Sigmoid colon (tissue), 7 donors: Measurements from ENCODE around the gene RHCG. TPM values are rescaled to one million over a fixed set of nuclear protein-coding genes. Genes with fewer than 3 reads are reported as not detected.

Source experiments
- DNase-seq: peaks from one replicate; pipeline ENCODE4 v3.0.0-alpha.2; 2019
- H3K27ac ChIP-seq, 4 donors: fragments of 200-600 bp; sonication (generic); one replicate each; pipeline ENCODE4 v1.5.1; 2016 to 2019; ENCODE audit warnings: mild to moderate bottlenecking in 1 of 4
- H3K27me3 ChIP-seq, 3 donors: fragments of 200-600 bp; sonication (generic); one replicate each; pipeline ENCODE4 v1.5.1; 2019; ENCODE audit warnings: mild to moderate bottlenecking in 1 of 3
- H3K36me3 ChIP-seq, 4 donors: fragments of 200-600 bp; sonication (generic); one replicate each; pipeline ENCODE4 v1.5.1; 2016 to 2019
- H3K4me1 ChIP-seq, 4 donors: fragments of 200-600 bp; sonication (generic); one replicate each; pipeline ENCODE4 v1.5.1; 2017 to 2019
- H3K4me3 ChIP-seq, 4 donors: fragments of 200-600 bp; sonication (generic); one replicate each; pipeline ENCODE4 v1.5.1; 2017 to 2019; ENCODE audit warnings: mild to moderate bottlenecking in 2 of 4, moderate library complexity in 1 of 4
- H3K9me3 ChIP-seq, 4 donors: fragments of 200-600 bp in 3 of 4; sonication (generic) in 3 of 4; one replicate each; pipeline versions ENCODE4 v1.5.1 to v1.6.1; 2013 to 2019
- EP300 ChIP-seq, 4 donors: sonication (generic); formaldehyde crosslinking; IDR thresholded peaks; one replicate each; pipeline ENCODE4 v1.6.1; 2017; ENCODE audit warnings: antibody characterized with exemption in 4 of 4
- POLR2A ChIP-seq, 2 donors: fragments of 450-650 bp; IDR thresholded peaks; one replicate each; pipeline ENCODE4 v1.6.1; 2016; ENCODE audit warnings: antibody characterized with exemption in 2 of 2, mild to moderate bottlenecking in 2 of 2, moderate library complexity in 2 of 2
- POLR2AphosphoS5 ChIP-seq, 4 donors: sonication (generic); formaldehyde crosslinking; IDR thresholded peaks; one replicate each; pipeline ENCODE4 v1.6.1; 2017; ENCODE audit warnings: antibody characterized with exemption in 4 of 4
- WGBS, 2 donors: extraction: QIAGEN DNeasy Blood & Tissue Kit; methylation state at CpG; one replicate each; pipeline ENCODE4 v1.1.7; 2013; 5-methylcytosine and 5-hydroxymethylcytosine counted together
- intact Hi-C: fragments of 100-400 bp; cut with DNase I; formaldehyde crosslinking; loops from one replicate; pipeline ENCODE4 v1.15.1; 2023
- polyA plus RNA-seq, 3 donors: library from polyadenylated mRNA; stranded (reverse); fragments of 200-250 nt; gene quantifications; one replicate each; pipeline ENCODE4 v1.2.3, GENCODE V29; 2013
- total RNA-seq, 4 donors: library from RNA; depleted of rRNA; stranded (reverse); fragments of >200 nt; gene quantifications; one replicate each; pipeline ENCODE4 v1.1.0, GENCODE V29; 2016
- TF ChIP-seq, protein P1 (sequence below), 4 experiments: fragments of 450-650 bp in 3 of 4; fragments of 200-600 bp in 1 of 4; IDR thresholded peaks; one replicate each; pipeline ENCODE4 v1.5.1; 2016 to 2019; ENCODE audit warnings: antibody characterized with exemption in 4 of 4, mild to moderate bottlenecking in 3 of 4, moderate library complexity in 2 of 4
- donor health status: healthy with polysubstance abuse.
- donor health status: Bipolar disorder and iron deficiency.
- donor health status: healthy.

Gene RHCG
- total and polyA plus RNA-seq, 7 donors = 0.47 to 3.0 TPM; not detected in 5

DNA sequence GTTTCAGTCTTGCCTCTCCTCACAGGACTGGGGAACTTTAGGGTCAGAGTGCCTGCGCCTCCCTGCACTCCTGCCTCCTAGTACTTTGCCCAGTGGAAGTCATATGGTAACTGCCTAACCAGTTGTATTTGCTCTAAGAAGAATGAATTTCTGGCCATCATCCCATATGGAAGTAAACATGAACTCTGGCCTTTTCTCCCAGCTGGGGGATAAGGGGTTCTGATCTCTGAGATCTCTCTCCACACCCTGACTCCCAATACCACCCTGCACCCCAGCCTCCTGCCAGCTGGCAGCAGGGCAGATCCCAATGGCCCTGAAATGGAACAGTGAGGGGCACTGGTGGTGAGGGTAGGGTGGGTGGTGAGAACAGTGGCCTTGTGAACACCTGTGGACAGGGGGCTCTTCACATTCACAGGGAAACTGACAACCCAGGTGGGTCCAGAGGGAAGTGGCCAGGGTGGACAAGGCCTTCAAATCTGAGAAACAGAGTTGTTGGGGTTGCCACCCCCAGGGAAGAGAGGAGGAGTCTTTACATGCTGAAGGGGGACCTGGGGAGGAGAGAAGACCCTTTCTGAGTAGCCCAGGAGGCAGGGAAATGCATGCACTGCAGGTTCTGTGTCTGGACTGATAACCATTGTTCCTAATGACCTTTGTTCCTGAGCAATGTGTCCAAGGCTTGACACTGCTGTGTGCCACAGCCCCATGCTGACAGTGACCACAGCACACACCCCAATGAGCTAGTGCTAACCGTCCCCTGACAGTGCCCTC, 36.9 kb downstream of the RHCG start:
- 11 to 48% methylated on average over 2 of the region's 2 CpGs for WGBS, 2 donors
- Histone ChIP-seq H3K27ac (no peak overlapping the region), H3K4me3 (no peak overlapping the region), H3K9me3 (peaks cover 0 to 4% (median under 1%) of the 10 kb centered on the region in 4 donors), H3K4me1 (no peaks in the 10 kb centered on the region), H3K27me3 (no peaks in the 10 kb centered on the region), H3K36me3 (no peaks in the 10 kb centered on the region)
- TF ChIP-seq, protein P1, sequence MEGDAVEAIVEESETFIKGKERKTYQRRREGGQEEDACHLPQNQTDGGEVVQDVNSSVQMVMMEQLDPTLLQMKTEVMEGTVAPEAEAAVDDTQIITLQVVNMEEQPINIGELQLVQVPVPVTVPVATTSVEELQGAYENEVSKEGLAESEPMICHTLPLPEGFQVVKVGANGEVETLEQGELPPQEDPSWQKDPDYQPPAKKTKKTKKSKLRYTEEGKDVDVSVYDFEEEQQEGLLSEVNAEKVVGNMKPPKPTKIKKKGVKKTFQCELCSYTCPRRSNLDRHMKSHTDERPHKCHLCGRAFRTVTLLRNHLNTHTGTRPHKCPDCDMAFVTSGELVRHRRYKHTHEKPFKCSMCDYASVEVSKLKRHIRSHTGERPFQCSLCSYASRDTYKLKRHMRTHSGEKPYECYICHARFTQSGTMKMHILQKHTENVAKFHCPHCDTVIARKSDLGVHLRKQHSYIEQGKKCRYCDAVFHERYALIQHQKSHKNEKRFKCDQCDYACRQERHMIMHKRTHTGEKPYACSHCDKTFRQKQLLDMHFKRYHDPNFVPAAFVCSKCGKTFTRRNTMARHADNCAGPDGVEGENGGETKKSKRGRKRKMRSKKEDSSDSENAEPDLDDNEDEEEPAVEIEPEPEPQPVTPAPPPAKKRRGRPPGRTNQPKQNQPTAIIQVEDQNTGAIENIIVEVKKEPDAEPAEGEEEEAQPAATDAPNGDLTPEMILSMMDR (IDR thresholded peaks at IDR 0.05) = no peak
- TF ChIP-seq POLR2AphosphoS5 (IDR thresholded peaks at IDR 0.05) = no peak
- no peak for TF ChIP-seq EP300 (IDR thresholded peaks at IDR 0.05)
- TF ChIP-seq POLR2A (IDR thresholded peaks at IDR 0.05) = no peak
- DNase-seq = no peak
- intact Hi-C loops = no loop called here

DNA sequence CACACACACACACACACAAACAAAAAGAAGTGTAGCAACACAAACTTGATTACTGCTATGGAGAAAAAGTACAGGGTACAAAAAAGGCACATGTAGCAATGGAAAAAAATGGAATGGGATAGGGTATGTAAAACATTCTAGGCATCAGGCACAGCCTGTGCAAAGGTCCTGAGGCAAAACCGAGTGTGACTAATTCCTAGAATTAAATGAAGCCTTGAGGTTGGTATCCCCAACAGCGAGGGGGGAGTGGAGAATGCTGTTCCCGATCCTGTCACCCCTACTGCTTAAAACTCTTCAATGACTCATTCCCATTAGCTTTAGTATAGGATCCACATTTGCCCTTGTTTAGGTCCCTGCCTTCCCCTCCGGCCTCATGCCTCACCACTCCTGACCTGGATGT, 37.9 kb downstream of the RHCG start:
- 81% methylated on average over 4 of the region's 4 CpGs for WGBS, 2 donors
- Histone ChIP-seq H3K4me3 (no peak overlapping the region), H3K9me3 (peaks cover 0 to 4% (median under 1%) of the 10 kb centered on the region in 4 donors), H3K27me3 (no peaks in the 10 kb centered on the region), H3K4me1 (no peaks in the 10 kb centered on the region), H3K36me3 (no peaks in the 10 kb centered on the region), H3K27ac (no peak overlapping the region)
- DNase-seq = no peak
- intact Hi-C loops = no loop called here
- no peak for TF ChIP-seq EP300 (IDR thresholded peaks at IDR 0.05)
- TF ChIP-seq POLR2AphosphoS5 (IDR thresholded peaks at IDR 0.05) = no peak
- TF ChIP-seq POLR2A (IDR thresholded peaks at IDR 0.05) = no peak
- TF ChIP-seq, protein P1 (IDR thresholded peaks at IDR 0.05) = no peak

DNA sequence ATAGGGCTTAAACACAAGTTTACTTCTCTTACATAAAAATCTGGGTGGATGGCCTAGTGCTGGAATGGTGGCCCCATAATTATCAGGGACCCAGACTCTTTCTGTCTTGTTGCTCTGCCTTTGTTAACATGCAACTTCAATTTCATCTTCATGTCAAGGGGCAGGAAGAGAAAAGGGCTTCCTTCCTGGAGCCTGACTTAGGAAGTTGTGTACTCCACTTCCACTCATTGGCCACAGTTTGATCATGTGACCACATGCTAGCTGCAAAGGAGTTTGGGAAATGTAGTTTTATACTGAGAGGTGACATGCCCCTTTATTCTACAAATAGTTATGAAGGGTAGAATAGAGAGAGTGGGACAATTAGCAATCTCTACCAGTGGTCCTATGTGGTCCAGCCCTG, 39.3 kb downstream of the RHCG start:
- intact Hi-C loops = no loop called here
- TF ChIP-seq EP300 (IDR thresholded peaks at IDR 0.05) (no peak), POLR2AphosphoS5 (IDR thresholded peaks at IDR 0.05) (no peak), POLR2A (IDR thresholded peaks at IDR 0.05) (no peak)
- TF ChIP-seq, protein P1 (IDR thresholded peaks at IDR 0.05) = no peak
- no peak for DNase-seq

DNA sequence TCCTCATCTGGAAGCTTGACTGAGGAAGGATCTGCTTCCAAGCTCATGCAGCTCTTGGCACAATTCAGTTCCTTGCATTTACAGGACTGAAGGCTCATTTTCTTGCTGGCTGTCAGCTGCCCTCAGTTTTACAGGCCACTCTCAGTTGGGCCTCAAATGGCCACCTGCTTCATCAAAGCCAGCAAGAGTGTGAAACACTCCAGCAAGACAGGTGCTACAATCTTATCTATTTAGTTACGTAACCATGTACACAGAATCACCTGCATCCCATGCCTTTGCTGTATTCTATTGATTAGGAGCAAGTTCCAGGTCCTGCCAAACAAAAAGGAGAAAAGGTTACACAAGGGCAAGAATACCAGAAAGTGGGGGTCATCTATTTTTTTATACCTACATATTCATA, 40.8 kb downstream of the RHCG start:
- Histone ChIP-seq H3K27me3 (no peaks in the 10 kb centered on the region), H3K27ac (no peak overlapping the region), H3K4me3 (no peak overlapping the region), H3K4me1 (peaks cover 0 to under 1% (median 0%) of the 10 kb centered on the region in 4 donors), H3K36me3 (no peaks in the 10 kb centered on the region), H3K9me3 (peaks cover 0 to 4% (median under 1%) of the 10 kb centered on the region in 4 donors)
- no peak for DNase-seq
- 52 to 82% methylated on average over 1 of the region's 1 CpG for WGBS, 2 donors
- TF ChIP-seq, protein P1 (IDR thresholded peaks at IDR 0.05) = no peak
- no peak for TF ChIP-seq POLR2AphosphoS5 (IDR thresholded peaks at IDR 0.05)
- TF ChIP-seq POLR2A (IDR thresholded peaks at IDR 0.05) = no peak
- no peak for TF ChIP-seq EP300 (IDR thresholded peaks at IDR 0.05)
- intact Hi-C loops = no loop called here

More for the DNA sequence above, 39.3 kb downstream of the RHCG start:
- no peaks in the 10 kb centered on the region for H3K36me3 ChIP-seq
- peaks cover 0 to 4% (median under 1%) of the 10 kb centered on the region in 4 donors for H3K9me3 ChIP-seq
- no peaks in the 10 kb centered on the region for H3K4me1 ChIP-seq
- no peak overlapping the region for H3K27ac ChIP-seq
- no peak overlapping the region for H3K4me3 ChIP-seq
- H3K27me3 ChIP-seq = no peaks in the 10 kb centered on the region
